ENCODE data around the gene VN1R5.

VN1R5 gene

GRCh38 chr1:247295274-247295684 lies 39.4 kb downstream of the VN1R5 start:
- Histone ChIP-seq H3K4me2 (ENCODE audit: low read length) (no peak overlapping the region), H3K79me2 (ENCODE audit: control insufficient read depth, low read length) (no peaks in the 10 kb centered on the region), H3K27ac (ENCODE audit: low read depth, low read length) (no peak overlapping the region), H3F3A (ENCODE audit: control insufficient read depth, insufficient read depth) (no peaks in the 10 kb centered on the region), H3K4me3 (ENCODE audit: low read length) (no peak overlapping the region), H3K9me3 (ENCODE audit: control insufficient read depth, insufficient read depth, low read length) (no peaks in the 10 kb centered on the region), H3K4me1 (ENCODE audit: control insufficient read depth, low read length) (no peaks in the 10 kb centered on the region), H3K36me3 (ENCODE audit: control insufficient read depth, low read length) (no peaks in the 10 kb centered on the region), H4K20me1 (ENCODE audit: control insufficient read depth, insufficient read depth, low read depth, low read length) (no peaks in the 10 kb centered on the region), H3K27me3 (ENCODE audit: control insufficient read depth, low read length) (no peaks in the 10 kb centered on the region), H3K9me2 (replicated peaks; ENCODE audit: control insufficient read depth, low read length) (no peaks in the 10 kb centered on the region)
- TF ChIP-seq CTCF (IDR thresholded peaks at IDR 0.05; ENCODE audit: low read depth, low read length, poor library complexity, severe bottlenecking): no peak
- TF ChIP-seq EZH2phosphoT487 (IDR thresholded peaks at IDR 0.05; ENCODE audit: borderline replicate concordance, low read length): no peak

DNA sequence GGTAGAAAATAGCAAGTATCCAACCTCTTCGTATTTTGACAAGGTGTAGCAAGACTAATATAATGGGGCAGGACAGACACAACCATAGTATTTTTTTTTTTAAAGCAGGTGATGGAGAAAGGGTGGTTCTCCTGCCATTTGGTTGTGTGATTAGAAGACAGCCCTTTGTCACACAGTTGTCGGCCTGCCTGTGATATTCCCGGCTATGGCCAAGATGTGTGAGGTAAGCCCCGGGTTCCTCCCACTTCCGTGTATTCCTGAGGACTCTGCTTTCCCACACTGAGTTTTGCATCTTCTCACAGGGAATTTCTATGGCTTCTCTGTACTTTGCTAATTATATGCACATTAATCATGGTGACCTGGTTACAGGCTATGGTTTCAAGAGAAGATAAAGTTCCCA lies 39.9 kb downstream of the VN1R5 start:
- no peak overlapping the region for H3K4me3 ChIP-seq (ENCODE audit: low read length)
- H3K36me3 ChIP-seq (ENCODE audit: control insufficient read depth, low read length): no peaks in the 10 kb centered on the region
- H3K4me2 ChIP-seq (ENCODE audit: low read length): no peak overlapping the region
- H3K9me3 ChIP-seq (ENCODE audit: control insufficient read depth, insufficient read depth, low read length): no peaks in the 10 kb centered on the region
- no peaks in the 10 kb centered on the region for H3F3A ChIP-seq (ENCODE audit: control insufficient read depth, insufficient read depth)
- no peak for TF ChIP-seq CTCF (IDR thresholded peaks at IDR 0.05; ENCODE audit: low read depth, low read length, poor library complexity, severe bottlenecking)
- TF ChIP-seq EZH2phosphoT487 (IDR thresholded peaks at IDR 0.05; ENCODE audit: borderline replicate concordance, low read length): no peak
- no peak overlapping the region for H3K27ac ChIP-seq (ENCODE audit: low read depth, low read length)
- H3K9me2 ChIP-seq (replicated peaks; ENCODE audit: control insufficient read depth, low read length): no peaks in the 10 kb centered on the region
- H4K20me1 ChIP-seq (ENCODE audit: control insufficient read depth, insufficient read depth, low read depth, low read length): no peaks in the 10 kb centered on the region
- H3K27me3 ChIP-seq (ENCODE audit: control insufficient read depth, low read length): no peaks in the 10 kb centered on the region
- H3K79me2 ChIP-seq (ENCODE audit: control insufficient read depth, low read length): no peaks in the 10 kb centered on the region
- H3K4me1 ChIP-seq (ENCODE audit: control insufficient read depth, low read length): no peaks in the 10 kb centered on the region

DNA sequence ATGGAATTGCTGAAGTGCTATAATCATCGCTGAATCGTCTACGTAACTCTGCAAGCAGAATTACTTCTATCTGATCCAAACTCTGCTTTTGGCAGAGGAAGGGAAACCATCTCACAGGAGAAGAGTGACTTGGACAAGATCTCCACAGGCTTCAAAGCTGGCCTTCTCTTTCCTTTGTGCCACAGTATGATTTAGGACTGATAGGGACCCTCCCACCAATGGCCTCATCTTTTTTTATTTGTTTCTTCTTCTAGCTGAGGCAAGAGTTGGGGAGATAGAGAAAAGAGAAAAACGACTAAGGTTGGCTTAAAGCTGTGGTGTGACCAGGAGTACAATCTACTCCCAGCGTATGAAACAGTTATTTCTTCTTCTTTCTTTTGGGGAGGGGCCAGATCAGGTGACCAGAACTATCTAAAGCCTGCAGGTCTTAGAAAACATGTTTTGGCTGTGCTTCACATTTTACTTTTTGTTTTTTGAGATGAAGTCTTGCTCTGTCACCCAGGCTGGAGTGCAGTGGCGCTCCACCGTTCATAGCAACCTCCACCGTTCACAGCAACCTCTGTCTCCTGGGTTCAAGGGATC lies 40.8 kb downstream of the VN1R5 start:
- Histone ChIP-seq H3K79me2 (ENCODE audit: control insufficient read depth, low read length) (no peaks in the 10 kb centered on the region), H3K4me3 (ENCODE audit: low read length) (no peak overlapping the region), H3K27me3 (ENCODE audit: control insufficient read depth, low read length) (no peaks in the 10 kb centered on the region), H3K9me2 (replicated peaks; ENCODE audit: control insufficient read depth, low read length) (no peaks in the 10 kb centered on the region), H3K4me1 (ENCODE audit: control insufficient read depth, low read length) (no peaks in the 10 kb centered on the region), H3K4me2 (ENCODE audit: low read length) (no peak overlapping the region), H3K27ac (ENCODE audit: low read depth, low read length) (no peak overlapping the region), H3K9me3 (ENCODE audit: control insufficient read depth, insufficient read depth, low read length) (no peaks in the 10 kb centered on the region), H3F3A (ENCODE audit: control insufficient read depth, insufficient read depth) (no peaks in the 10 kb centered on the region), H4K20me1 (ENCODE audit: control insufficient read depth, insufficient read depth, low read depth, low read length) (no peaks in the 10 kb centered on the region), H3K36me3 (ENCODE audit: control insufficient read depth, low read length) (no peaks in the 10 kb centered on the region; the same call in 1 of the 2 replicates)
- no peak for TF ChIP-seq CTCF (IDR thresholded peaks at IDR 0.05; ENCODE audit: low read depth, low read length, poor library complexity, severe bottlenecking)
- no peak for TF ChIP-seq EZH2phosphoT487 (IDR thresholded peaks at IDR 0.05; ENCODE audit: borderline replicate concordance, low read length)
